Activated CD4-positive, alpha-beta T cell treated with anti-CD3 and anti-CD28 coated beads, Interleukin-2, amount 50 U/mL, for 16 hours (primary cell): ENCODE data around the gene CBL.
A peak's percentile ranks its signal among the peaks of the same experiment; 100 is the strongest.

Source experiments
- DNase-seq: peaks from one replicate; pipeline ENCODE4 v3.0.0-alpha.2; 2020

Gene CBL

GRCh38 chr11:119277660-119278059 is 71.5 kb downstream of the CBL start:
- DNase-seq, result no peak

- DNase-seq, result no peak
These were observed 76.4 kb downstream of the CBL start for GRCh38 chr11:119282495-119282894.

- DNase-seq, result peak; percentile 50
These were observed 78.4 kb downstream of the CBL start for GRCh38 chr11:119284344-119285157.

- DNase-seq, result no peak
These were observed 79.3 kb downstream of the CBL start for GRCh38 chr11:119285431-119285830.

- DNase-seq, result no peak
These were observed 82.1 kb downstream of the CBL start for GRCh38 chr11:119288219-119288618.

GRCh38 chr11:119290894-119291497 is 84.9 kb downstream of the CBL start:
- DNase-seq, result no peak

GRCh38 chr11:119293461-119293860 is 87.3 kb downstream of the CBL start:
- DNase-seq, result no peak

GRCh38 chr11:119295178-119295577 is 89.0 kb downstream of the CBL start:
- no peak for DNase-seq

GRCh38 chr11:119297938-119298337 is 91.8 kb downstream of the CBL start:
- no peak for DNase-seq

GRCh38 chr11:119298726-119299125 is 92.6 kb downstream of the CBL start:
- no peak for DNase-seq

GRCh38 chr11:119299416-119299815 is 93.3 kb downstream of the CBL start:
- no peak for DNase-seq

GRCh38 chr11:119300198-119300964 is 94.2 kb downstream of the CBL start:
- no peak for DNase-seq

- DNase-seq, result no peak
These were observed 97.1 kb downstream of the CBL start for GRCh38 chr11:119303227-119303718.

GRCh38 chr11:119305556-119306372 is 99.6 kb downstream of the CBL start:
- no peak for DNase-seq

- DNase-seq, result peak; percentile 42
These were observed 100.3 kb downstream of the CBL start for GRCh38 chr11:119306373-119306890.

- DNase-seq, result no peak
These were observed 101.1 kb downstream of the CBL start for GRCh38 chr11:119307219-119307618.

GRCh38 chr11:119307974-119308373 is 101.8 kb downstream of the CBL start:
- no peak for DNase-seq

GRCh38 chr11:119309411-119309810 is 103.3 kb downstream of the CBL start:
- DNase-seq, result no peak

GRCh38 chr11:119309953-119310681 is 104.0 kb downstream of the CBL start:
- DNase-seq, result no peak

- DNase-seq, result no peak
These were observed 104.5 kb downstream of the CBL start for GRCh38 chr11:119310682-119311052.

GRCh38 chr11:119314726-119315125 is 108.6 kb downstream of the CBL start:
- no peak for DNase-seq
